Endodermal cell (in vitro differentiated cells): ENCODE measurements around the gene SMAD3. TPM values are rescaled to one million over a fixed set of nuclear protein-coding genes. Genes with fewer than 3 reads are reported as not detected.
A peak's percentile ranks its signal among the peaks of the same experiment; 100 is the strongest.

Experiments used
- DNase-seq: peaks from one replicate; pipeline ENCODE4 v3.0.0-alpha.2; 2017
- H3K27ac ChIP-seq: 2 replicates; pipeline ENCODE4 v1.5.1; 2013; ENCODE audit warnings: mild to moderate bottlenecking, low read depth, low read length, moderate library complexity
- H3K27me3 ChIP-seq: 2 replicates; pipeline ENCODE4 v1.6.1; 2013; ENCODE audit warnings: mild to moderate bottlenecking, low read length, moderate library complexity; ENCODE audit not compliant: insufficient read depth, control insufficient read depth, poor library complexity, severe bottlenecking
- H3K36me3 ChIP-seq: 2 replicates; pipeline ENCODE4 v1.7.0; 2013; ENCODE audit warnings: mild to moderate bottlenecking, low read length, moderate library complexity; ENCODE audit not compliant: control insufficient read depth, insufficient read depth
- H3K4me1 ChIP-seq: one replicate; pipeline ENCODE4 v1.7.0; 2013; ENCODE audit warnings: low read length; ENCODE audit not compliant: control insufficient read depth, insufficient read depth
- H3K4me3 ChIP-seq: 2 replicates; pipeline ENCODE4 v1.5.1; 2013; ENCODE audit warnings: mild to moderate bottlenecking, low read length, moderate library complexity
- H3K9ac ChIP-seq: 2 replicates; pipeline ENCODE4 v1.6.1; 2013; ENCODE audit warnings: mild to moderate bottlenecking, low read length, moderate library complexity; ENCODE audit not compliant: poor library complexity, severe bottlenecking; ENCODE audit errors: extremely low read depth
- H3K9me3 ChIP-seq: 2 replicates; pipeline ENCODE4 v1.6.1; 2013; ENCODE audit warnings: mild to moderate bottlenecking, low read length, moderate library complexity; ENCODE audit not compliant: control insufficient read depth
- H3K27ac Mint-ChIP-seq: 2 replicates; pipeline ENCODE4 v1.8.0; 2020; ENCODE audit warnings: mixed read lengths
- H3K27me3 Mint-ChIP-seq: 2 replicates; pipeline ENCODE4 v1.8.0; 2021; ENCODE audit warnings: mild to moderate bottlenecking, mixed read lengths; ENCODE audit not compliant: insufficient read depth
- H3K36me3 Mint-ChIP-seq: 2 replicates; pipeline ENCODE4 v1.8.0; 2020; ENCODE audit warnings: low read depth, mixed read lengths
- H3K4me1 Mint-ChIP-seq: 2 replicates; pipeline ENCODE4 v1.8.0; 2020; ENCODE audit warnings: mixed read lengths
- H3K4me3 Mint-ChIP-seq: 2 replicates; pipeline ENCODE4 v1.8.0; 2020; ENCODE audit warnings: mild to moderate bottlenecking, moderate library complexity, mixed read lengths
- H3K9me3 Mint-ChIP-seq: 2 replicates; pipeline ENCODE4 v1.8.0; 2020; ENCODE audit warnings: mild to moderate bottlenecking, mixed read lengths
- CTCF ChIP-seq: fragments of 200-600 bp; sonication (generic); conservative IDR thresholded peaks from 2 replicates; pipeline ENCODE4 v1.5.0; 2021; ENCODE audit warnings: antibody characterized with exemption, mild to moderate bottlenecking
- WGBS, 2 experiments: methylation state at CpG; one replicate each; pipeline versions ENCODE4 v1.1.5 to v1.1.7; 2013; ENCODE audit warnings: missing lambda C conversion rate in 2 of 2, mixed read lengths in 1 of 2; ENCODE audit not compliant: insufficient coverage in 1 of 2, insufficient read length in 1 of 2; 5-methylcytosine and 5-hydroxymethylcytosine counted together
- total RNA-seq, 2 donors: library from RNA; stranded (reverse); fragmentation: NEBNext Ultra II Directional in 1 of 2; extraction: Animal tissue kit (Norgen Biotek cat#: 25700) in 1 of 2; gene quantifications; 2 replicates in 1 of 2; 3 replicates in 1 of 2; pipeline ENCODE4 v1.2.1, GENCODE V29; 2021

The SMAD3 gene
- total RNA-seq, 2 donors from 2014 or later, result 7.8 to 9.6 TPM

DNA sequence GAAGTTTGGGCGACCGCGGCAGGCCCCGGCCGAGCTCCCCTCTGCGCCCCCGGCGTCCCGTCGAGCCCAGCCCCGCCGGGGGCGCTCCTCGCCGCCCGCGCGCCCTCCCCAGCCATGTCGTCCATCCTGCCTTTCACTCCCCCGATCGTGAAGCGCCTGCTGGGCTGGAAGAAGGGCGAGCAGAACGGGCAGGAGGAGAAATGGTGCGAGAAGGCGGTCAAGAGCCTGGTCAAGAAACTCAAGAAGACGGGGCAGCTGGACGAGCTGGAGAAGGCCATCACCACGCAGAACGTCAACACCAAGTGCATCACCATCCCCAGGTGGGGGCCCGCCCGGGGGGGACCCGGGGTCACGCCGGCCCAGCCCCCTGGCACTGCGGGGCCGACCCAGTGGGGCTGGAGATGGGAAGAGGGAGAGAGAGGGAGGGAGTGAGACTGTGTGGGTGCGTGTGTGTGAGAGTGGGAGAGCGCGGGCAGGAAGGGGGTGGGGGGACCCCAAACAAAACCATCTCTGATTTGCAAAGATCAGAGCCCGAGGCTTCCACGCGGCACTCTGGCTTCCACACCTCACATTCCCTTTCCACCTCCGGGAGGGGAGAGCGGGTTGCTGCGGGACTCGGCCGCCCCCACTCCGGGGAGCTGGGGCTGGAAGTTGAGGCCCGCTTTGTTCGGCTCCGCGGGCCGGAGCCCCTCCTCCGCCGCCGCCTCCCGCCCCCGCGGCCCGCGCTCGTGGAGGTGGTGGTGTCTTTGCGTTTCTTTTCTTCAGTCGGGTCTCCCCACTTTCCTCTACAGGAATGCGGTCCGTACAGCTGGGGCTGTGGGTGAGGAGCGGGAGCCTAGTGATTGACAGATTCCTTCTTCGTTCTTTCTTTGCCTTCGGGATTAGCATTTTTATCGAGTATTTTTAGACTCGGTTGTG, 898 bp downstream of the SMAD3 start:
- Histone ChIP-seq H3K4me3 (peak overlapping the region; percentile 86), H3K36me3 (peaks cover 8% of the 10 kb centered on the region), H3K9ac (peak overlapping the region; percentile 83), H3K27me3 (peaks cover 20% of the 10 kb centered on the region), H3K4me1 (peaks cover 32% of the 10 kb centered on the region), H3K9me3 (no peaks in the 10 kb centered on the region), H3K27ac (peak overlapping the region; percentile 85)
- peak overlapping the region; percentile 88 for H3K27ac Mint-ChIP-seq
- H3K36me3 Mint-ChIP-seq, result no peaks in the 10 kb centered on the region
- H3K4me3 Mint-ChIP-seq, result peak overlapping the region; percentile 73
- H3K9me3 Mint-ChIP-seq, result no peaks in the 10 kb centered on the region
- 0% methylated on average over 13 to 68 of the region's 72 CpGs for WGBS, 2 experiments
- H3K4me1 Mint-ChIP-seq, result peaks cover 68% of the 10 kb centered on the region
- peak; percentile 70 for DNase-seq
- no peak for TF ChIP-seq CTCF
- H3K27me3 Mint-ChIP-seq, result peaks cover 65% of the 10 kb centered on the region

DNA sequence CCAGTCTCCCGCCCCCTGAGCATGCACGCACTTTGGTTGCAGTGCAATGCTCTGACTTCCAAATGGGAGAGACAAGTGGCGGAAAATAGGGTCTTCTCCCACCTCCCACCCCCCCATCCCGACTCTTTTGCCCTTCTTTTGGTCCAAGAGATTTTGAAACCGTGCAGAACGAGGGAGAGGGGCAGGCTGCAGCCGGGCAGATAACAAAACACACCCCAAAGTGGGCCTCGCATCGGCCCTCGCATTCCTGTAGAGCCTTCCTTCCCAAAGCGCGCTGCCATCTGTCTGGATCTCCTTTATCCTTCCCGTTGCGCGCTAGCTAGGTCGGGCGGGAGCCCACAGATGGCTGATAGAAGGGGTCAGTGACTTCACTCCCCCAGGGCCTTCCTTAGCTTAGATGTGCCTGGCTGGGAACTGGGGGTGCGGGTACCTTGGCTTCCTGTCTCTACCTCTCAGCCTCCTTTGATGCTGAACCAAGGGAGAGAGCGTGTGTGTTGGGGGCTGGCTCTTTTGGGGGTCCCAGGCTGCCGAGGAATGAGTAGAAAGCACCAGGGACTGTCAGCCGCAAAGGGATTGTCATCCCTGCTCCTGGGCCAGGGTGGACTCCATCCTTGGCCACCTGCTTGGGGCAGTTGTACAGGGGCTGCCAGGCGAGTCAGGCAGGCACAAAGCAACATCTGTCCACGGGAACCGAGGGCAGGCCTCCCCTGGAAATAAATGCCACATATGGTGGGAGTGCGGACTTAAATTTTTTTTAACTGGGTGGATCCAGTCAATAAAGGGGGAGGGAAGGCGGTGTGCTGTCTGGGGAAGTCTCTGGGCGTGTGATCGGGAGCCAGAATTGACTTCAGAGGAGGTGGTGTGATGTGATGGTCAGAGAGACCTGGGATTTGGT, 1.8 kb downstream of the SMAD3 start:
- Histone ChIP-seq H3K36me3 (peaks cover 10% of the 10 kb centered on the region), H3K9ac (peak overlapping the region; percentile 83), H3K27me3 (peaks cover 11% of the 10 kb centered on the region), H3K27ac (peak overlapping the region; percentile 85), H3K4me1 (peaks cover 34% of the 10 kb centered on the region), H3K9me3 (no peaks in the 10 kb centered on the region), H3K4me3 (peak overlapping the region; percentile 86)
- WGBS, 2 experiments, result 3 to 4% methylated on average over 12 to 28 of the region's 28 CpGs
- no peak for TF ChIP-seq CTCF
- Mint-ChIP-seq H3K27ac (no peak overlapping the region), H3K36me3 (no peaks in the 10 kb centered on the region), H3K4me1 (peaks cover 65% of the 10 kb centered on the region), H3K27me3 (peaks cover 60% of the 10 kb centered on the region), H3K9me3 (no peaks in the 10 kb centered on the region), H3K4me3 (peak overlapping the region; percentile 73)
- peak; percentile 71 for DNase-seq

- H3K4me1 ChIP-seq, result peaks cover 34% of the 10 kb centered on the region
- Mint-ChIP-seq H3K4me1 (peaks cover 65% of the 10 kb centered on the region), H3K36me3 (no peaks in the 10 kb centered on the region), H3K27ac (peak overlapping the region; percentile 45), H3K4me3 (peak overlapping the region; percentile 73), H3K9me3 (no peaks in the 10 kb centered on the region), H3K27me3 (peaks cover 55% of the 10 kb centered on the region)
- peaks cover 10% of the 10 kb centered on the region for H3K36me3 ChIP-seq
- H3K27me3 ChIP-seq, result peaks cover 3% of the 10 kb centered on the region
- DNase-seq, result no peak
- TF ChIP-seq CTCF, result no peak
- H3K27ac ChIP-seq, result peak overlapping the region; percentile 85
- H3K4me3 ChIP-seq, result peak overlapping the region; percentile 86
- no peaks in the 10 kb centered on the region for H3K9me3 ChIP-seq
- WGBS, 2 experiments, result 6 to 11% methylated on average over 2 to 3 of the region's 3 CpGs
- H3K9ac ChIP-seq, result peak overlapping the region; percentile 83
These were observed 2.6 kb downstream of the SMAD3 start for GRCh38 chr15:67067930-67068551.
